OCI-LY1 (cell line): ENCODE measurements around the gene KCTD19.

Source experiments
- H2AFZ ChIP-seq: fragments of 200-600 bp; sonication (generic), shearing (Covaris generic); 2 replicates; pipeline ENCODE4 v1.6.0; 2014; ENCODE audit warnings: antibody characterized with exemption, mild to moderate bottlenecking, low read length
- H3F3A ChIP-seq: fragments of 200-600 bp; sonication (generic), shearing (Covaris generic); 2 replicates; pipeline ENCODE4 v1.6.0; 2014; ENCODE audit warnings: mild to moderate bottlenecking, antibody characterized with exemption, low read length, moderate library complexity; ENCODE audit not compliant: insufficient read depth
- H3K27ac ChIP-seq: fragments of 200-600 bp; sonication (generic); 2 replicates; pipeline ENCODE4 v1.5.1; 2014; ENCODE audit warnings: low read length, mixed run types, mild to moderate bottlenecking, low read depth; ENCODE audit not compliant: poor library complexity, severe bottlenecking
- H3K27me3 ChIP-seq: fragments of 200-600 bp; sonication (generic); 2 replicates; pipeline ENCODE4 v1.6.0; 2014; ENCODE audit warnings: antibody characterized with exemption, mild to moderate bottlenecking, low read length, moderate library complexity; ENCODE audit not compliant: insufficient read depth
- H3K36me3 ChIP-seq: fragments of 200-600 bp; sonication (generic); 2 replicates; pipeline ENCODE4 v1.6.1; 2014; ENCODE audit warnings: mild to moderate bottlenecking, antibody characterized with exemption, low read length, moderate library complexity, mixed read lengths; ENCODE audit not compliant: insufficient read depth
- H3K4me1 ChIP-seq: fragments of 200-600 bp; sonication (generic); 2 replicates; pipeline ENCODE4 v1.5.1; 2014; ENCODE audit warnings: mild to moderate bottlenecking, low read length, moderate library complexity; ENCODE audit not compliant: insufficient read depth, severe bottlenecking
- H3K4me2 ChIP-seq: fragments of 200-600 bp; sonication (generic), shearing (Covaris generic); 2 replicates; pipeline ENCODE4 v1.6.1; 2014; ENCODE audit warnings: low read length
- H3K4me3 ChIP-seq: fragments of 200-600 bp; sonication (generic); 2 replicates; pipeline ENCODE4 v1.5.1; 2014; ENCODE audit warnings: low read length, low read depth, mild to moderate bottlenecking, mixed read lengths; ENCODE audit not compliant: poor library complexity, severe bottlenecking
- H3K79me2 ChIP-seq: fragments of 200-600 bp; shearing (Covaris generic); 2 replicates; pipeline ENCODE4 v1.6.1; 2016; ENCODE audit warnings: mixed run types, low read length, mixed read lengths; ENCODE audit not compliant: insufficient read depth
- H3K9ac ChIP-seq: fragments of 200-600 bp; sonication (generic), shearing (Covaris generic); 2 replicates; pipeline ENCODE4 v1.6.1; 2014; ENCODE audit warnings: mild to moderate bottlenecking, low read length, mixed read lengths
- H3K9me2 ChIP-seq: fragments of 200-600 bp; sonication (generic), shearing (Covaris generic); 2 replicates; pipeline ENCODE4 v1.6.1; 2014; ENCODE audit warnings: low read depth, mild to moderate bottlenecking, low read length, mixed read lengths
- H3K9me3 ChIP-seq: fragments of 200-600 bp; shearing (Covaris generic); 2 replicates; pipeline ENCODE4 v1.6.1; 2014; ENCODE audit warnings: low read length, mixed read lengths
- H4K20me1 ChIP-seq: fragments of 200-600 bp; sonication (generic), shearing (Covaris generic); 2 replicates; pipeline ENCODE4 v1.6.0; 2016; ENCODE audit warnings: mild to moderate bottlenecking, low read length; ENCODE audit not compliant: insufficient read depth
- CTCF ChIP-seq: fragments of 200-600 bp; sonication (generic), shearing (Covaris generic); IDR thresholded peaks from 2 replicates; pipeline ENCODE4 v1.5.1; 2017; ENCODE audit warnings: mild to moderate bottlenecking, antibody characterized with exemption, low read length, moderate library complexity, mixed read lengths
- EZH2 ChIP-seq: fragments of 200-600 bp; sonication (generic), shearing (Covaris generic); IDR thresholded peaks from 2 replicates; pipeline ENCODE4 v1.8.0; 2017; ENCODE audit warnings: borderline replicate concordance, mixed run types, mild to moderate bottlenecking, antibody characterized with exemption, low read length, moderate library complexity, mixed read lengths

Gene KCTD19

GRCh38 chr16:67245186-67245585 lies 81.4 kb downstream of the KCTD19 start:
- peaks cover 36% of the 10 kb centered on the region for H3K4me1 ChIP-seq
- no peak overlapping the region for H3K9ac ChIP-seq
- H3K4me2 ChIP-seq = no peak overlapping the region
- H3K4me3 ChIP-seq = no peak overlapping the region
- no peak overlapping the region for H3K27ac ChIP-seq
- no peaks in the 10 kb centered on the region for H4K20me1 ChIP-seq
- TF ChIP-seq EZH2 (no peak), CTCF (no peak)
- H3K9me2 ChIP-seq = no peaks in the 10 kb centered on the region
- no peaks in the 10 kb centered on the region for H3K27me3 ChIP-seq
- no peak overlapping the region for H2AFZ ChIP-seq
- no peaks in the 10 kb centered on the region for H3K79me2 ChIP-seq
- H3K9me3 ChIP-seq = no peaks in the 10 kb centered on the region
- H3K36me3 ChIP-seq = no peaks in the 10 kb centered on the region
- no peaks in the 10 kb centered on the region for H3F3A ChIP-seq

- no peaks in the 10 kb centered on the region for H3K36me3 ChIP-seq
- no peak overlapping the region for H2AFZ ChIP-seq
- no peak overlapping the region for H3K9ac ChIP-seq
- no peak overlapping the region; the same call in 1 of the 2 replicates for H3K4me2 ChIP-seq
- H4K20me1 ChIP-seq = no peaks in the 10 kb centered on the region
- peaks cover 36% of the 10 kb centered on the region for H3K4me1 ChIP-seq
- no peaks in the 10 kb centered on the region for H3K9me3 ChIP-seq
- H3K27ac ChIP-seq = no peak overlapping the region
- no peaks in the 10 kb centered on the region for H3K79me2 ChIP-seq
- H3K9me2 ChIP-seq = no peaks in the 10 kb centered on the region
- no peak overlapping the region for H3K4me3 ChIP-seq
- no peak for TF ChIP-seq EZH2
- no peaks in the 10 kb centered on the region for H3K27me3 ChIP-seq
- no peaks in the 10 kb centered on the region for H3F3A ChIP-seq
Observed at GRCh38 chr16:67244387-67245185, 82.0 kb downstream of the KCTD19 start.

GRCh38 chr16:67243481-67243880 lies 83.1 kb downstream of the KCTD19 start:
- no peaks in the 10 kb centered on the region for H3K9me3 ChIP-seq
- H3K27ac ChIP-seq = no peak overlapping the region
- no peak for TF ChIP-seq CTCF
- TF ChIP-seq EZH2 = no peak
- H3K4me1 ChIP-seq = peaks cover 33% of the 10 kb centered on the region
- H3K9ac ChIP-seq = no peak overlapping the region
- no peak overlapping the region for H3K4me2 ChIP-seq
- no peaks in the 10 kb centered on the region for H3F3A ChIP-seq
- no peaks in the 10 kb centered on the region for H3K79me2 ChIP-seq
- H3K36me3 ChIP-seq = no peaks in the 10 kb centered on the region
- no peaks in the 10 kb centered on the region for H3K27me3 ChIP-seq
- no peak overlapping the region for H2AFZ ChIP-seq
- no peaks in the 10 kb centered on the region for H3K9me2 ChIP-seq
- H3K4me3 ChIP-seq = no peak overlapping the region
- no peaks in the 10 kb centered on the region for H4K20me1 ChIP-seq
